NCI-H187 treated with DMSO at 0.1 percent for 48 hours (cell line): ENCODE data around the gene CHRM2.

ENCODE experiments used
- DNase-seq: peaks from one replicate; lab custom pipeline; 2025; lab: John Stamatoyannopoulos, UW

Gene CHRM2

GRCh38 chr7:137025469-137026175 lies 157.2 kb downstream of the CHRM2 start:
- DNase-seq = no peak

GRCh38 chr7:137026176-137026500 lies 157.7 kb downstream of the CHRM2 start:
- DNase-seq = no peak

- no peak for DNase-seq
Measured at GRCh38 chr7:137032436-137032835, 164.0 kb downstream of the CHRM2 start.

- DNase-seq = no peak
Measured at GRCh38 chr7:137036768-137037167, 168.3 kb downstream of the CHRM2 start.

GRCh38 chr7:137038706-137039105 lies 170.3 kb downstream of the CHRM2 start:
- DNase-seq = no peak

GRCh38 chr7:137040745-137041144 lies 172.3 kb downstream of the CHRM2 start:
- DNase-seq = no peak

GRCh38 chr7:137045573-137045972 lies 177.1 kb downstream of the CHRM2 start:
- DNase-seq = no peak

DNA sequence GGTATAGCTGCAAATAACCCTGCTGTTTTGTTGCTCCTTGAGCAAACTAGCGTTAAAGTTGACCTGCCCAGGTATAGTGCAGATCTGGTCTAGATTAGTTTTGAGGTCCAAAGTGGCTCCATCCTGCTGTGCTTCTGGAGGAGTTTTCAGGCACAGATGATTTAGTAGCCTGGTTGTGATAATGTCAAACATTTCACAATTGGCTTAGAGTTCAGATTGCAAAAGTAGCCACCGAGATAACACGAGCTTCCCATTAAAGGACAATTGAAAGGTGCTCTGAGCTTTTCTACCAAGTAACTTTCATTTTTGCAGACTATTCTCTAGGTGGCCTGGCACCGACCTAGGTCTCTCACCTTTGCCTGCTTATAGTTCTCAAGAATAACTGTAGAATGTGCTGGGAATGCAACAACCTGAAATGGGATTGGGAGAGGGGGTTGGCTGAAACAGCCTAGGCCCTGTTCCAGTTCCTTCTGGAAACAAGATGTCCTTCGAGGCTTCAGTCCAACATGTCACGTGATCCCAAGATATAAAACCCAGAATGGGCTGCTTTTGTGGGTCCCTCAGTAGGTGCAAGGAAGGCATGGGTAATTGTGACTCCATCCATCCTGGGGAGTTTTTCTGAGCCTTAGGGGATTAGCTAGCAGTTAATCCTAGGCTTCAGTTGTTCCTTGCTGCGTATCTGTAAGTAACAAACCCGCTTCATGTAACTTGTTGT lies 201.0 kb downstream of the CHRM2 start:
- no peak for DNase-seq
